A549 treated with ZK216348 at 1 μM for 4 hours (cell line): ENCODE measurements around the gene C3orf22. TPM values are rescaled to one million over a fixed set of nuclear protein-coding genes. Genes with fewer than 3 reads are reported as not detected.

Source experiments
- total RNA-seq: library from RNA; stranded (reverse); fragments of 200-300 nt; extraction: Qiagen RNA extraction; gene quantifications from 5 replicates; pipeline ENCODE4 v1.2.3, GENCODE V29; 2022; ENCODE audit warnings: low read depth

C3orf22 gene, protein sequence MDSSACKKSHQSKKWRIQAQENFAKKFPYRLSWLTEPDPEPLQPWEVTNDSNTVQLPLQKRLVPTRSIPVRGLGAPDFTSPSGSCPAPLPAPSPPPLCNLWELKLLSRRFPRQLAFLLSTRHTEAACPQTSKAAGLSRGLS
- not detected in 5 replicates for total RNA-seq

DNA sequence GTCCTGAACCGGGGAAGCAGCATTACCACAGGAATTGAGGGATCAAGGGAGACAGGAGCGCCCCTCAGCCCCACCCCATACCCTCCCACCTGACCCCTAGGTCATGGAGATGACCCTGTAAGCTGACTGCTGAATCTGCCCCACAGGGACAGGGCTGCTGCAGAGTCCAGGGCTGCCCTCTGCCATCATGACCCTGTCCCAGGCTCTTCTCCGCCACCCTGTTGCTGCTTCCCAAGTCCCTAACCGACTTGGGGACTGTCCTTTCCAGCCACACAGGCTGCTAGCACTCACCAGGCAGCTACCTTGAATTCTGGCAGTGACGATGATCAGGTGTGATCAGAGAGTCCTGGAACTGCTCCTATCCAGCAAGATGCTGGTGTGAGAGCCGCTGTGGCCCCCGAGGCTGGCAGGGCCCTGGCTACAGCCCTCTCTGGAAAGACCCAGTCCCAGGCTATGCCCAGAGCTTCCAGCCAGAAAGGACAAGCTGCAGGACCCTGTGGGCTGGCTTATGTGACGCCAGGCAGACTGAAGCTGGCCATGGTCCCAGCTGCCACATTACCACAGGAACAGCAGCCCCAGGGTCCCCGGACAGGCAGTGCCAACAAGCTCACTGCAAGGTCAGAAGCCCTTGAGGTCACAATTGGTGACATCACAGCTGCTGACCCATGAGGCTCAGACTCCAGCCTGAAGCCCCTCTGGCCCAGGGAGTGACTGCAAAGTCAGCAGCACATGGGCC, at the start of gene C3orf22:
TSS of gene C3orf22 (minus strand) at position 597 of the 736 bp plus-strand sequence. CDS start 5,542 bp downstream, outside the sequence.

DNA sequence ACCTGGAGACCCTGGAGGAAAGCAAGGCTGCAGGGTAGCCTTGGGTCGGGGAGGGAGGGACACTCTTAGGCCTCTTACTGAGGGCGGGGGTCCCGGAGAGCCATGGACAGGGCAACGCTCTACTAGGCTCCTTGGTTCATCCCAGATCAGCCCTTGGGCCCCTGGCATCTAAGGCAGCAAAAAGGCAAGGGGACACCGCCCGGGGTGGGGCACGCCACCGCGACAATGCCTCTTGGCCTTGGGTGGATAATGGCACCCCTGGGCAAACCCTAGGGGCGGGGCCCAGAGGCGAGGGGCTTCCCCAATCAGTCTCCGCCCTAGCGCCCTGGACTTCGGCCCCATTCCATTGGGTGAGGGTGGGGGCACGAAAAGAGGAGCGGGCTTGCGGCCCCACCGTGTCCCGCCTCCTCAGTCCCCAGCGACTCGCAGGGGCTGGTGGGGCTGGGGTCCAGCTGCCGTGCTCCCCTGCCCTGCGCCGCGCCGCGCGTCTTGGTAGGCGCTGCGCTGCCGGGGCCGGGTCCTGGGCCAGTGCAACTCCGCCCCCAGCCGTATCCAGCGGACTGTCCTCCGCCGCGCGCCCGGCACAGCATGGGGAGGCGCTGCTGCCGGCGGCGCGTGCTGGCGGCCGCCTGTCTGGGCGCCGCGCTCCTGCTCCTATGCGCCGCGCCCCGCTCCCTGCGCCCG, 34.8 kb downstream of the C3orf22 start, which contains the start of gene CHST13:
TSS of gene CHST13 (plus strand) at position 411 of the 684 bp plus-strand sequence. CDS start at position 589, 178 bp downstream.

DNA sequence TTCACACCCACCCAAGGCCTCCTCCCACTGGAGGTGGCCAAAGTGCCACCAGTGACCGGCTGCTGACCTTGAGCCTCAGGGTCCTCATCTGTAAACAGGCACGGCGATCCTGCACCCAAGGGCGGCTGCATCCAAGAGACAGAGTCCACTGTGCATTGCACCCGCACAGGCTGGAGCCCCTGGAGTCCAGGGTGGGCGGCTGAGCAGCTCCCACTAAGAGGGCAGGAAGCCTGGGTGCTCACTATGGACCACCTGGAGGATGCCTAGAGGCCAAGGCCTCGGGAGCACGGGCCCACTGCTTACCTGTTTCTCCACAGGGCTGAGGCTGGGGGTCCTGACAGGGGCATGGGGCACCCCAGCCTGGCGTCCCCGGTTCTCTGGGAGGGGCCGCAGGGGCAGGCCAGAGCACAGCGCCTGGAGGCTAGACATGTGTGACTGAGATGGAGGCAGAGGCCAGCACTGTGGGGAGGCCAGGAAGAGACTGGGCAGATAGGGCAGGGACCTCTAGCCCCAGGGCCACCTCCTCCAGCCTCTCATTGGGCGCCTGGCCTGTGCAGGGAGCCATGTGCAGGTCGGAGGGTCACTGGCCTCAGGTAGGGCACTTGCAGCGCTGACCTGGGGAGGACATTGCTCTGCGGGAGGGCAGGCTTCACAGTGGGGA, 41.3 kb downstream of the C3orf22 start, which contains the start of gene UROC1:
TSS of gene UROC1 (minus strand) at position 483 of the 661 bp plus-strand sequence. CDS start at position 429, 54 bp downstream.

Other genes with a start within 250 kb of the C3orf22 start
- gene KLF15, start 201.5 kb downstream of the C3orf22 start, total RNA-seq = 0.11 to 0.30 TPM (median 0.13 TPM) in 5 replicates
- gene CFAP100, start 164.0 kb downstream of the C3orf22 start, total RNA-seq = not detected in 5 replicates
- 4.9 to 10.0 TPM (median 9.3 TPM) in 5 replicates for gene ZXDC, start 83.0 kb downstream of the C3orf22 start, total RNA-seq
- gene UROC1, start 41.2 kb downstream of the C3orf22 start, total RNA-seq = not detected in 5 replicates
- gene CHST13, start 34.8 kb downstream of the C3orf22 start, total RNA-seq = 0.41 to 1.3 TPM (median 1.1 TPM) in 5 replicates
- gene TXNRD3, start 96.2 kb upstream of the C3orf22 start, total RNA-seq = 5.5 to 11.3 TPM (median 6.1 TPM) in 5 replicates
- 14.4 to 22.9 TPM (median 21.1 TPM) in 5 replicates for gene CHCHD6, start 145.3 kb upstream of the C3orf22 start, total RNA-seq